Mesenteric fat pad (tissue), 1 donor: ENCODE results near the gene ZNF619. TPM values are rescaled to one million over a fixed set of nuclear protein-coding genes. Genes with fewer than 3 reads are reported as not detected.

ENCODE experiments used
- DNase-seq: peaks from one replicate; pipeline ENCODE4 v3.0.0-alpha.2; 2020; ENCODE audit warnings: low spot score
- total RNA-seq: library from RNA; stranded (reverse); fragmentation: NEBNext Ultra II Directional; extraction: Animal tissue kit (Norgen Biotek cat#: 25700); gene quantifications from one replicate; pipeline ENCODE4 v1.2.1, GENCODE V29; 2021
- donor health status: DM: yes; HTN: yes; CAD: no.

Gene ZNF619
- total RNA-seq, 1 donor from 2014 or later = 3.6 TPM

DNA sequence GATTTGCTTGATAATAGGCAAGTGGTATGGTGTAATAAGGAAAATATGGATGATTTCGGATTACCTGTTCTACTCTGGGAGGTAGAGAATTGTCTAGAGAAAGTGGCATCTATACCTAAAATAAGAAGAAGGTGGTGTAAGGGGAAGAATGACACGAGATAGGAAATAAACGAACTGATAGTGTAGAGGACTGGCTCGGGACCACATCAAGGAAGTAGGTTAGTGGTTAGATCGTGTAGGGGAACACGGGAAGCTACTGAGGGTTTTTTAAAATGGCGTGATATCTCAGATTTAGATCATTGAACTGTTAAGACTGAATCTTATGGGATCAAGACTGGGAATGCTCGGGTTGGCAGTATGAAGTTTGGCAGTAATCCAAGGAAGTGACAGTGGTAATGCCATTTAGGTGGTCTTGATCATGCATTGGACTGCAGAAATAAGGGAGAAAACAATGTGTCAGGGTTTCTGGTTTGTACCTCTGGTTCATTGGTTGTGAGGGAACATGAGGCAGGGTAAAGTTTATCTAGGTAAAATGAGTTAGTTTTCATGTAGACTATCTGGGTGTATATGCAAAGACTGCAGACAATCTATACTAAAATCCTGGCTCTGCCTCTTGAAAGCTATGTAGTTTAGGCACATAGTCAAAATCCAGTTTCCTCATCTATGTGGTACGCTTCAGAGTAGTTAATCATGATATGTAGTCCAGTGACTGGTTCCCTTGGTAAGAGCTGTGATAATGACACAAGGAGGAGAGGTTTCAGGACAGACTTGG, 12.4 kb upstream of the ZNF619 start:
- no peak for DNase-seq

GRCh38 chr3:40465111-40465407, 11.9 kb upstream of the ZNF619 start:
- no peak for DNase-seq

DNA sequence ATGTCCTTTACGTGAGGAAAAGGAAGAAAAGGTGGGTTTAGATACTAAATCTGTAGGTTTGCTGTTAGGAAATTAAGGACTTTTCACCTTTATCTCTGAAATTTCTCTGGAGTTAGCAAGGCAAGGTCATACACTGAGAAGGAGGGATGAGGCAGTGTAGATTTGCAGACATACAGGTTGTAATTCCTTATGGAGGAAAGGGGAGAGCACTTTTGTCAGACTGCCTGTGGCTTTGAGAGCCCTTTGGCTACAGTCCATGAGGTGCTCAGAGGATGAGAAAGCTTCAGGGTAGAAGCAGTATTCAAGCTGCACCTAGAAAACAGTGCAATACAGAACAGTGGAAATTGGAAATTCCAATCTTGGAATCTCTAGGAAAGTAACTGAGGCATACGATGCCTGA, 11.5 kb upstream of the ZNF619 start:
- no peak for DNase-seq

DNA sequence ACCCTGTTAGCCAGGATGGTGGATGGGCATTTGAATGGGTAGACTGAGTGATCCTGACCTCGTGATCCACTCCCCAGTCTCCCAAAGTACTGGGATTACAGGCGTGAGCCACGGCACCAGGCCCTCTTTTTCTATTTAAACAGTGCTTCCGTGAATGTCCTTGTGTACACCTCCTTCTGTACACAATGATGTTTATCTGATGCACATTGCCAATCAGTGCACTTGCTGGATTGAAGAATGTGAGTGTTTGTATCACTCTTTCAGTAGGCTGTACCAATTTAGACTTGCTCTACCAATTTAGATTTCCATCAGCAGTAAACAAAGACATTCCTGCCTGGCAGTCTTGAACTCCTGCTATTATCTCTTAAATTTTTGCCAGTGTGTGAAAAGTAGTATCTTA, 8.9 kb upstream of the ZNF619 start:
- no peak for DNase-seq

GRCh38 chr3:40470701-40471100, 6.2 kb upstream of the ZNF619 start:
- no peak for DNase-seq

DNA sequence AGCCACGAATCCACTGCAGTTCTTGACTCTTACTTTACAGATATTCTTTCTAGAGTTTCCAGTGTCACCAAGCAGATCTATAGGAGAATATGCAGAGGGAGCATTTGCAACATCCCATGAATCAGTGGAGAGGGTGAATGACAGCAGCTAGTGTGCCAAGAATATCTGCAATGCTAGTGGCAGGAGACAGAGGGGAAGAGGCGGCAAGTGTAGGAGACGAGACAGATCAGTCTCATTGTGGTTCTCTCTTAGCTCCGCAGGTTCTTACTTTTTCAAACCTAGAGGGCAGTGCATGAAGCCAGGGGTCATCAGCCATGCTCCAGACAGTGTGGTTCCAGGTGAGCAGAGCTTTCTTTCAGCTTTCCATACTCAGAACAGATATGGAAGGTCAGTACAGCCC, 744 bp downstream of the ZNF619 start:
- DNase-seq = no peak

- no peak for DNase-seq
These were observed 10.2 kb downstream of the ZNF619 start for GRCh38 chr3:40487172-40487571.

GRCh38 chr3:40490916-40491315, 14.0 kb downstream of the ZNF619 start:
- no peak for DNase-seq

- DNase-seq = no peak
These were observed 17.8 kb downstream of the ZNF619 start for GRCh38 chr3:40494698-40495097.

GRCh38 chr3:40497288-40497687, 20.4 kb downstream of the ZNF619 start:
- no peak for DNase-seq

GRCh38 chr3:40499952-40500351, 23.0 kb downstream of the ZNF619 start:
- DNase-seq = no peak

DNA sequence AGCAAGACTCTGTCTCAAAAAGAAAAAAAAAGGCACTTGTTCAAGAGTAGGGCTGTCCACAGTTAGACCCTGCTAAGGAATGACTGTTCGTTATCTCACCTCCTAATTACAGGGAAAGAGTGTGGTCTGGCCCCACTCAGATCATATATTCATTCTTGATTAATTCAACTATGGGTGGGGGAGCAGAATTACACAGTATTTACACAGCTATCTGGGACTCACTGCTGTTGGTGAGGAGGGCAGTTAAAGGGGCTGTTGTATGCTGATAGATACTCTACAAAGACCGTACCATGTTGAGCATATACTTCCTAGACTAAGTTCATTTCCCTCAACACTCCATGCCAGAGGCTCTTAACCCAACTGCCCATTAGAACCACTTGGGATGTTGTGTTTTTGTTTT, 25.1 kb downstream of the ZNF619 start:
- no peak for DNase-seq

- DNase-seq = no peak
These were observed 27.9 kb downstream of the ZNF619 start for GRCh38 chr3:40504636-40505430.

GRCh38 chr3:40505599-40506462, 28.9 kb downstream of the ZNF619 start, which contains the start of gene ZNF620:
ZNF620 (plus strand) TSS chr3:40506039; CDS start chr3:40506353, 314 bp downstream.
- peak; percentile 90 for DNase-seq

DNA sequence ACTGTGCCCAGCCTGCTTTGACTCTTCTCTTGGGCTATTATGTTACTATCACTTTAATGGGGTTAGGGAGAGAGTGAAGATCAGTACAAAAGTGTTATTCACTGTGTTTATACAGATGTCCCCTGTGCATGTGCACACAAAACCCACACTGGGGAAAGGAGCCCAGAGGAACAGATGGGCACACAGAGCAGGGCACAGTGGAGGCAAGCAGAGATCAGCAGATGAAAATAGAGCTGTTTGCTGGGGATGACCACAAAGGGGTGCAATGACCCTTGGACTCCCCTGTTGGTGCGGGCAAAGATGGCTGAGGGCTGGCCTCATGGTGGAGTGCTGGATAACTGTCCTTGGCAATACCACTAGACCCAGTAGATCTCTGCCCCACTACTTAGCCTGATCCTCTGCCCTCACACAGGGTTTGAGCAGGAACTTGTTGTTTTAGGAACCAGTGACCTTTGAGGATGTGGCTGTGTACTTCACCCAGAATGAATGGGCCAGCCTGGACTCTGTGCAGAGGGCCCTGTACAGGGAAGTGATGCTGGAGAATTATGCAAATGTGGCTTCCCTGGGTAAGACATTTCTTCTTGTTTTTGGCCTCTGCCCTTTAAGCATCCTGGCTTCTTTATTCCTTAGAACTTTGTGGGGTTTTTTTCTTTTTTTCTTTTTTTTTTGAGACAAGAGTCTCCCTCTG, 34.3 kb downstream of the ZNF619 start:
- DNase-seq = no peak

DNA sequence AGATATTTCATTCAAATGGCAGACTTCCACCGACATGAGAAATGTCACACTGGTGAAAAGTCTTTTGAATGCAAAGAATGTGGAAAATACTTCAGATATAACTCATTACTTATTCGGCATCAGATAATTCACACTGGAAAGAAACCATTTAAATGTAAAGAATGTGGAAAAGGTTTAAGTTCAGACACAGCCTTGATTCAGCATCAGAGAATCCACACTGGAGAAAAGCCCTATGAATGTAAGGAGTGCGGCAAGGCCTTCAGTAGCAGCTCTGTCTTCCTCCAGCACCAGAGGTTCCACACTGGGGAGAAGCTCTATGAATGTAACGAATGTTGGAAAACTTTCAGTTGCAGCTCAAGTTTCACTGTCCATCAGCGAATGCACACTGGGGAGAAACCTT, 39.3 kb downstream of the ZNF619 start:
- DNase-seq = no peak

- no peak for DNase-seq
These were observed 41.1 kb downstream of the ZNF619 start for GRCh38 chr3:40518067-40518466.

- DNase-seq = no peak
These were observed 41.9 kb downstream of the ZNF619 start for GRCh38 chr3:40518848-40519247.

DNA sequence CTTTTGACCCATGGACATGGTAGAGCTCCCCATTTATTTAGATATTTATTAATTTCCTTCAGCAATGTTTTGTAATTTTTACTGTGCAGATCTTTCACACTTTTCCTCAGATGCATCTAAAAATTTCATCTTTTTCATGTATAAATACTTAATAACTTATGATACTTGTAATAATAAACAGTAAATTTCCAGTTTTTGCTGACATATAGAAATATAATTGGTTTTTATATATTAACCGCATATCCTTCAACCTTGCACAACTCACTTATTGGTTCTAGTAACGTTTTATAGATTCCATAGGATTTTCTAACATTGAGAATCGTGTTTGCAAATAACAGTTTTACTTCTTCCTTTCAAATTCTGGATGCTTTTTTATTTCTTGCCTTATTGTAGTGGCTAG, 44.3 kb downstream of the ZNF619 start:
- DNase-seq = no peak

GRCh38 chr3:40523781-40524180, 46.9 kb downstream of the ZNF619 start:
- no peak for DNase-seq

DNA sequence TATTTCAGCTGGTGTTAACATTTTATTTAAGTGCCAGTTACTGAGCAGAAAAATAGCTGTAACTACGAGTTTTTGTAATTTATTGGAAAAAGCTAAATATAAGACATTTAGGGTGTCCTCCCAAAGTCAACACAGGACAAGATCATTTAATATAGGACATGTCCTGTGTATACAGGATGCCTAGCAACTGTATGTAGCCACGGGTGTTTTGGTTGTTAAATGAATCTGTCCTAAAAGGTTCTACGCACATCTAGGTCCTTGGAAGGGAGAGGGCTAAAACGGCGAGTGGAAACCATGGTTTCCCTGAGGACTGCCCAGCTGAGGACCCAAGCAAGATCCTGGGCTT, 47.3 kb downstream of the ZNF619 start:
- no peak for DNase-seq
